NCI-H748 treated with DMSO at 0.1 percent for 48 hours (cell line): ENCODE measurements around the gene PRR5L.
"Not testable (repeated sequence)": the region's sequence is repeated elsewhere in the genome, so short reads cannot be mapped to it uniquely, and the experiment has no call there.

Experiments used
- DNase-seq: peaks from one replicate; lab custom pipeline; 2025; lab: John Stamatoyannopoulos, UW

PRR5L gene

DNA sequence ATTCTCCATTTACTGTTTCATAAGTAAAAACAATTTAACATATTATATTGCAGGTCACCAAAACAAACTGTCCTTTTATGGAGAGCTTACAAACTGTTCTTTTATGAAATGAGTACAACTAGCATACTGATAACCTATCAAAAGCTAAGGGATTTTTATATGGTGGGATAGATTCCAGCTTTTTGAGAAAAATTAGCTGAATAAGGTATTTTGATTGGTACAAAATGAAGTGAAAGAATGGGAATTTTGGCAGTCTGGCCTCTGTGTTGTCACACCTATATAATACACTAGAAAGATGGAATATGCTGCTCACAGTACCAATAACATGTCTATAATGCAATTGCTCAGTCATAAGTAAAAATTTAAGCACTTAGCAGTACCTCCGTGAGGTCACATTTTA lies 202.6 kb downstream of the PRR5L start:
- no peak for DNase-seq

DNA sequence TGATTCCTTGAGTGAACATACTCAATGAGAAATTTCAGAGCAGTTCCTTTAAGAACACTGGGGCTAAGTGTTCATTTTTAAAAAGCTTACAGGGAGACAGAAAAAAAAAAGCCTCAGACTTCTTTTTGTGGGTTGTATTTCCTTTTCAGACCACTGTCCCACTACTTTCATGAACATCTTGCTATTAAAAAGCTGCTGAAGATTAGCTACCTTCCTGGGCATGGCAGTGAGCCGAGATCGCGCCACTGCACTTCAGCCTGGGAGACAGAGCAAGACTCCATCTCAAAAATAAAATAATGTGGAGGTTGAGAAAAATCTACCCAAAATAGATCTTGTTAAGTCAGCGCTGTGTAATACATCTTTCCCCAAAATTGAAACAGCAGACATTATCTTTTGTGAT lies 203.2 kb downstream of the PRR5L start:
- DNase-seq = no peak

DNA sequence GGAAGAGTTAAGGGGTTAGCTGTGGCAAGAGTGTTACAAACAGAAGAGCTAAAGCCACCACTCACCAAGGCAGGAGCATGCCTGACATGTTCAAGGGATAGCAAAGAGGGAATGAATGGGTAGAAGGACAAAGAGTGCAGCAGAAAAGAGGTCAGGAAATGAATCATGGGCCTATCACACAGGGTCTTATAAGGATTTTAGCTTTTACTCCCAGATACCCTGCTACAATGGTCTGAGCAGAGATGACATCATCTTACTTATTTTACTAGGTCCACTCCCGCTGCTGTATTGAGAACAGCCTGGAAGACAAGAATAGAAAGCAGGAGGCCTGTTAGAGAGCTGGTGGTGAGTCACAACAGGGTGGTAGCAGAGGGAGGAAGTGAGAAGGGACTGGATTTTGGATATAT lies 204.2 kb downstream of the PRR5L start:
- DNase-seq = no peak

DNA sequence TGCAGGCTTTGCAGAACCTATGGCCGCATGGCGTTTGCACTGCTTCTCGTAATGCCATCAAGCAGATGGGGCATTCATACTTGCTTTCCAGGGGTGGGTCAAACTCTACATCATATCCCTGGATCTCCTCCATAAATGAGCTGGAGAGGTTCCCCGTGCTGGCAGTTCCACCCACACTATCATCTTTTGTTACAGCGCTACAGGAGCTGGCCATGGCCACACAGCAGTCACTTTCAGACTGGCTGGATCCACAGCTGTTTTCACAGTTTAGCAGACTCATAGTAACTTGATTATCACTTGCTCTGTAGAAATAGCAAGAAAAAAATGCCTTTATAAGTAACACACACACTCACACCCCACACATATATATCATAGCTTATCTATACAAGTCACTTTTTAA lies 205.1 kb downstream of the PRR5L start:
- DNase-seq = no peak

DNA sequence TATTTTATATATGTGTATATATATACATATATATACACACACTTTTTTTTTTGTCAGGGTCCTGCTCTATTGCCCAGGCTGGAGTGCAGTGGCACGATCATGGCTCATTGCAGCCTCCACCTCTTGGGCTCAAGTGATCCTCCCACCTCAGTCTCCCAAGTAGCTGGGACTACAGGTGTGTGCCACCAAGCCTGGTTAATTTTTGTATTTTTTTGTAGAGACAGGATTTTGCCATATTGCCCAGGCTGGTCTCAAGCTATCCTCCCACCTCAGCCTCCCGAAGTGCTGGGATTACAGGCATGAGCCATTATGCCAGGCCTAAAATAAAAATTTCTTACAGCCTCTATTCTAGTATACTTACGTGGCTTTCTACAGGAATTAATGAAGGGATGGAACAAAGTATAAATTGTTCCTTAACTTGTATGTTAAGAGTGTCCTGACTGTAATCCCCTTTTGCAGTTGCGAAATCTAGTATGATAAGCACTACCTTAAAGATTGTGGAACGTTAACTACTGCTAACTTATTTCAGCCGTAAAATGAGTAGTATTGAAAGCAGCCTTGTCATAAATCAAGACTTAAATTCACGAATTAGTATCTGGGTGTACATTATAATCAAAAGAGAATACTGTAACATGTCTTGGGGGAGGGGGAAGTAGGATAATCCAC lies 211.9 kb downstream of the PRR5L start:
- no peak for DNase-seq

DNA sequence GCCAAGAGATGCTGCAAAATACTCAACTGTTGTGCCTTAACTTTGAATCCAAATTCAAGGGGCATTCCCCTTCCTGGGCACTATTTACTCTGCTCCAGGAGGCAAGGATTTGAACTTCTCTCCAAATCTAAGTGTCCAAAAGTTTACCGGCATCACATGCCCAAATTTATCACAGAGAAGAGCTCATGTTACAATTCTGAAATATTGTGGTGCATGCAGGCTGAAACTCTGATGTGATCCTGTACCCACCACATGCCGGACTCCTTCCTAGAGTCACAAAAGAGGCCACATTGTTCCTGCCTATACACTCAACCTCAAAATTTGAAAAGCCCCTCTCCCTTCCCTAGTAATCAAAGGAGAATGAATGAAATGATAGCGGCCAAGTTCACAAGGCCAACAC lies 212.7 kb downstream of the PRR5L start:
- DNase-seq = no peak

DNA sequence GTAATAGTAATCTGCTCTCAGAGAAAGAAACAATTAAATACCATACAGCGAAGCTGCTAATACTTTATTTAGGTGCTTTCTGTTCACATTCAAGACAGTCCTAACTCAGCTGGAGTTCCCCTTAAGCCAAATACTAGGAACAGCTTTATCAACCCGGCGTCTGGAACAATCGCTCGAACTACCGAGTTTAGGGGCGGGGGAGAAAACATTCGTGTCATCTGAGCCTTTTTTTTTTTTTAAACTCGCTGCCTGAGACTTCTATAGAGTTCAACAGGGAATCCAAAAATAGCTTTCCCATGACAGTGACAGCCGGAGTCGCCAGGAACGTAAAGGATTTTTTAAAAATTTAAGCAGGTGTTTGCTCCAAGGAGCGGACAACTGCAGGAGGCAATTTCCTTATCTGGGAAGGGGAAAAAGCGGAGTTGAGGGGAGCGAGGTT lies 213.1 kb downstream of the PRR5L start:
- DNase-seq = no peak

DNA sequence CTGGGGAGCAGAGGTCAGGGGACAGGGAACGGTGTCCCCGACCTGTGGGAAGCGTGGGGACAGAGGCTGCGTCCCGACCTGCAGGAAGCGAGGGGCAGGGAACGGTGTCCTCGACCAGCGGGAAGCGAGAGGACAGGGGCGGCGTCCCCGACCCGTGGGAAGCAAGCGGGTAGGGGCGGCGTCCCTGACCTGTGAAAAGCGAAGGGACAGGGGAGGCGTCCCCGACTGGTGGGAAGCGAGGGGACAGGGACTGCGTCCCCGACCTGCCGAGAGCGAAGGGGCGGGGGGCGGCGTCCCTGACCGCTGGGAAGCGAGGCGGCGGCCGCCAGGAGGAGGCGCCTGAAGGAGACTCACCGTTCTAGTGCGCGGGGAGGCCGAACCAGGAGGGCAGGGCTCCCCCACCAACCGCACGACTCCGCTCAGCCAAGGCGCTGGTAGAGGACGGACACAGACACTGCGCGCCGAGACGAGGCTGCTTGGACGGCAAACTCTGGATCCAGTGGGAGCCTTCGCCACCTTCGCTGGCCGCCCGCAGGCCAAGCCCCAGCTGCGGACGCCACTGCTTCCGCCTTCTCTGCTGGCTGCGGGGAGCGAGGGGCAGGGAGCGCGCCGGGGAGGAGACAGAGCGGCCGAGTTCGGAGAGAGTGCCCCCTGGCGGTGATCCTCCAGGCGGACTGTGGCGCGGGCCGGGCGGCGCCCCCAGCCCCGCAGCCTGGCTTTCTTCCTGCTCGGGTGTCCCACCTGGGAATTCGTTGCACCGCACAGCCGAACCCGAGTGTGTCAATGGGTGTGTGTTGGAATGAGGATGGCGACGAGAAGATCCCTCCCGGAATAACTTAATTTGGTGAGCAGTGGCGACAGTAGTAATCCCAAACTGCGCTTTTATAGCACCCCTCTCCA lies 213.9 kb downstream of the PRR5L start, which contains the start of gene TRAF6:
TSS of gene TRAF6 (minus strand) at position 579 of the 900 bp plus-strand sequence. CDS start 8,757 bp downstream, outside the sequence.
- DNase-seq = peak; percentile 49

DNA sequence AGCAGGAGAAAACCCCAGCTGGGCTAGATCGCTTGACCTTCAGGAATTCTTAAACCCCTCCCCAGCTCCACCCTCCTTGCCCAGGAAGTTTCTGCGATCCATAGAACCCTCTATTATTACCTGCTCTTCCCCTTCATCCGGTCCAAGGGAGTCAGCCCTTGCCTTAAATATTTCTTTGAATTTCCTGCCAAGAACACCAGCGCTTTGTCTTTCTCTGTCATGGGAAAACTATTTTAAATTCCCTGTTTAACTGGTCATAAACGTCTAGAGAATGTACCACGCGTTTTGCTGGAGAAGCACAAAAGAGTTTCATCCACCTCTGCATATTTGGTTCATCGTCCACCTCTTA lies 214.5 kb downstream of the PRR5L start:
- no peak for DNase-seq

DNA sequence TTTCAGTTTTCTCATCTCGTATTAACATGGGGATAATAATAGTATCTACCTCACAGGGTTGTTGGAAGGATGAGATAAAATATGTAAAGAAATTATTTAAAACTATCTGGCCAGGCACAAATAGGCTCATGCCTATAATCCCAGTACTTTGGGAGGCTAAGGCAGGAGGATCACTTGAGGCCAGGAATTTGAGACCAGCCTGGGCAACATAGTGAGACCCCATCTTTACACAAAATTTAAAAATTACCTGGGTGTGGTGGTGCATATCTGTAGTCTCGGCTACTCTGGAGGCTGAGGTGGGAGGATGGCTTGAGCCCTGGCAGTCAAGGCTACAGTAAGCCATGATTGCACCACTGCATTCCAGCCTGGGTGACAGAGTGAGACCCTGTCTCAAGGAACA lies 215.0 kb downstream of the PRR5L start:
- not testable (repeated sequence) for DNase-seq

DNA sequence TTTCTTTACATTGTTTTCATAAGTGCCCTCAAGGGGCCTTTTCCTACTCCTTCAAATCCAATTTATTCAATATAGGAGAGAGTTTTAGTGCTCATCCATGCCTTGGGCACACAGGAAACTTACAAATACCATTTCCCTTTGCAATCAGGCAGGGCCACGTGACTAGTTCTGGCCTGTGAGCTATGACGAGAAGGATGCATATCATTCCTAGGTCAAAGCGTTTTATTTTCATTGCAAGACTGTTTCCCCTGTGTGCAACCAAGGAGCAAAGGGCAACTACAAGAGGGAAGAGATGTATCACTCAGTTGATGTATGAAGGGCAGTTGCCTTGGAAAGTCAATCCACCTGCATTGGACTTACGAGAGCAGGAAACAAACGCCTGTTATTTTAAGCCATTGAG lies 215.9 kb downstream of the PRR5L start:
- no peak for DNase-seq

DNA sequence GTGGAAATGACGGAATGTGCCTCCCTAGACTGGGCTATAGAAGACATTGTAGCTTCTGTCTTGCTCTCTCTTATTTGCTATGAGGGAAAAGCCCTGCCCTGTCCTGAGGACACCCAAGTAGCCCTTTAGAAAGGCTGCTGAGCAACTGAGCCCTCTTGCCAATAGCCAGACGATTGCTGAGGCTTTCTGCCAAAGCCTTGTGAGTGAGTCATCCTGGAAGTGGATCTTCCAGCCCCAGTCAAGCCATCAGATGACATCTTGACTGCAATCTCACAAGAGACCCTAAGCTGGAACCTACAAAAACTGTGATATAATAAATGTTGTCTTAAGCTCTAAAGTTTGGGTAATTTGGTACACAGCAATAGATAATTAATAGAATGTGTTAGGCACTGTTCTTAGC lies 217.9 kb downstream of the PRR5L start:
- DNase-seq = no peak
